BLaER1 treated with 17β-estradiol and CSF1 and Interleukin-3, amounts not matched to agents 10 nM and 100 nM (cell line): ENCODE measurements around the gene SENP7.

Experiments used
- H3K27ac ChIP-seq, 11 experiments: shearing (Covaris generic); formaldehyde crosslinking; 2 replicates each; pipeline ENCODE4 v1.8.1; 2022
- H3K27me3 ChIP-seq, 11 experiments: shearing (Covaris generic); formaldehyde crosslinking; 2 replicates each; pipeline ENCODE4 v1.8.1; 2022
- H3K36me3 ChIP-seq, 11 experiments: shearing (Covaris generic); formaldehyde crosslinking; 2 replicates each; pipeline ENCODE4 v1.8.1; 2022
- H3K4me1 ChIP-seq, 10 experiments: shearing (Covaris generic); formaldehyde crosslinking; 2 replicates each; pipeline ENCODE4 v1.8.1; 2022
- H3K4me2 ChIP-seq, 11 experiments: shearing (Covaris generic); formaldehyde crosslinking; 2 replicates each; pipeline ENCODE4 v1.8.1; 2022
- H3K4me3 ChIP-seq, 10 experiments: shearing (Covaris generic); formaldehyde crosslinking; 2 replicates each; pipeline ENCODE4 v1.8.1; 2022
- H3K9ac ChIP-seq, 11 experiments: shearing (Covaris generic); formaldehyde crosslinking; 2 replicates each; pipeline ENCODE4 v1.8.1; 2022
- H3K9me3 ChIP-seq, 11 experiments: shearing (Covaris generic); formaldehyde crosslinking; replicated peaks in 1 of 11; 2 replicates each; pipeline ENCODE4 v1.8.1; 2022
- H4K20me1 ChIP-seq, 11 experiments: shearing (Covaris generic); formaldehyde crosslinking; 2 replicates each; pipeline ENCODE4 v1.8.1; 2022
- Cebpa-rat ChIP-seq, 11 experiments: shearing (Covaris generic); IDR thresholded peaks; 2 replicates each; pipeline ENCODE4 v1.8.1; 2022

SENP7 gene

DNA sequence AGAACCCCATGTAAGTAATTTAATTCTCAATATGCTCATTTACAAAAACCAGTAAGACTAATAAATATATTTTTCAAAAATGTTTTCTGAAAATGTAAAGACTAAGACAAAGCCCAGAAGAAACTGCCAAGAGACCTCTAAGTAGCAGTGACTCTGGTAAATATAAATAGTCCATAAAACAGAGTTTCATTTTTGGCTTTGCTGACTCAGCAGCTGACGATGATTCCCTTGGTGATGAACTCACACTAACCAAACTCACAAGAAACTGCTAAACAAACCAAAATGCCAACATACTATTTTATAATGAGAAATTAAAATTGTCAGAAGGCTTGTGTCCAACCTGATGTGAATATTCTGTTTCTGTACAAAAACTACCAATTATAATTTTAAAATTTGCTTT lies 161.2 kb downstream of the SENP7 start:
- Histone ChIP-seq H3K27ac (peak overlapping the region in 1 of 11 experiments; percentile 7; a peak in 2 of 22 replicates), H3K27me3 (no peaks in the 10 kb centered on the region), H3K4me1 (peaks cover 0 to 8% (median 0%) of the 10 kb centered on the region in 10 experiments; a peak in 5 of 20 replicates), H3K4me3 (no peak overlapping the region), H3K4me2 (peak overlapping the region in 3 of 11 experiments; percentile 1 to 62 (median 15); a peak in 3 of 22 replicates), H3K36me3 (peaks cover 5 to 36% (median 11%) of the 10 kb centered on the region in 11 experiments; a peak in 21 of 22 replicates), H3K9ac (no peak overlapping the region), H4K20me1 (no peaks in the 10 kb centered on the region), H3K9me3 (peaks cover 0 to 2% (median 0%) of the 10 kb centered on the region in 11 experiments; a peak in 5 of 22 replicates)
- no peak for TF ChIP-seq Cebpa-rat (IDR thresholded peaks at IDR 0.05)

DNA sequence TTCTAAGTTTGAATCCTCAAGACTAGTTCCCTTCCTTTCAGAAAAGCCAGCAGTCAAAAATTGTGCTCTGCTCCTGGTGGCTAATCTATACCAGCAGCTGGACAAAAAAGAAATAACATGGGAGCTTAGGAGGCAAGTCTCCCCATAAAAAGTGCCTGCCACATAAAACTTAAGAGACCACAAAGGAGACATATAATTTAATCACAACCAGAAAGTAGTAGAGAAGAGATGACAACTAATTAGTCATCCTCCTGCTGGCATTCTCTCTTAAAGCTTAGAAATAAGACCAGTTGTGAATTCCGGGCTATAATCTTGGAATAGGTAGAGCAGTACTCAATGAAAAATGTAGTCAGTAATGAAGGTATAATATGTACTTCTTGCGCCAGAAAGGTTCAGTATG lies 172.4 kb downstream of the SENP7 start:
- Histone ChIP-seq H3K27me3 (no peaks in the 10 kb centered on the region), H3K4me3 (no peak overlapping the region), H3K4me2 (no peak overlapping the region), H3K9ac (no peak overlapping the region), H3K36me3 (peaks cover 12 to 94% (median 42%) of the 10 kb centered on the region in 11 experiments; a peak in 16 of 22 replicates), H4K20me1 (0 out of 22 replicates have a peak, but pooled peaks cover 0 to 3% (median 0%) of the 10 kb centered on the region in 11 experiments), H3K9me3 (no peaks in the 10 kb centered on the region), H3K4me1 (no peaks in the 10 kb centered on the region), H3K27ac (no peak overlapping the region)
- no peak for TF ChIP-seq Cebpa-rat (IDR thresholded peaks at IDR 0.05)

DNA sequence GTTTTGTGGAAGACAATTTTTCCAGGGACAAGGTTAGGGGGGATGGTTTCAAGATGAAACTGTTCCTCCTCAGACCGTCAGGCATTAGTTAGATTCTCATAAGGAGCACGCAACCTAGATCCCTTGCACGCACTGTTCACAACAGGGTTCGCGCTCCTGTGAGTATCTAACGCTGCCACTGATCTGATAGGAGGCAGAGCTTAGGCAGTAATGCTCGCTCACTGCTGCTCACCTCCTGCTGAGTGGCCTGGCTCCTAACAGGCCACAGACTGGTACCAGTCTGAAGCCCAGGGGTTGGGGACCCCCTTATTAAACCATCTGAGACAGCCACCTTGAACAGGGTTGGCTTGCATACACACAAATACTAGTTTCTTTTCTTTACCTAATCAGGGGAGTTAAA lies 179.1 kb downstream of the SENP7 start:
- Histone ChIP-seq H3K27me3 (no peaks in the 10 kb centered on the region), H3K4me3 (no peak overlapping the region), H3K4me2 (no peak overlapping the region), H3K36me3 (peaks cover 0 to 86% (median 27%) of the 10 kb centered on the region in 11 experiments; a peak in 17 of 22 replicates), H4K20me1 (0 out of 22 replicates have a peak, but pooled peaks cover 0 to 3% (median 0%) of the 10 kb centered on the region in 11 experiments), H3K27ac (no peak overlapping the region), H3K9ac (no peak overlapping the region), H3K4me1 (no peaks in the 10 kb centered on the region), H3K9me3 (no peaks in the 10 kb centered on the region)
- TF ChIP-seq Cebpa-rat (IDR thresholded peaks at IDR 0.05) = no peak

DNA sequence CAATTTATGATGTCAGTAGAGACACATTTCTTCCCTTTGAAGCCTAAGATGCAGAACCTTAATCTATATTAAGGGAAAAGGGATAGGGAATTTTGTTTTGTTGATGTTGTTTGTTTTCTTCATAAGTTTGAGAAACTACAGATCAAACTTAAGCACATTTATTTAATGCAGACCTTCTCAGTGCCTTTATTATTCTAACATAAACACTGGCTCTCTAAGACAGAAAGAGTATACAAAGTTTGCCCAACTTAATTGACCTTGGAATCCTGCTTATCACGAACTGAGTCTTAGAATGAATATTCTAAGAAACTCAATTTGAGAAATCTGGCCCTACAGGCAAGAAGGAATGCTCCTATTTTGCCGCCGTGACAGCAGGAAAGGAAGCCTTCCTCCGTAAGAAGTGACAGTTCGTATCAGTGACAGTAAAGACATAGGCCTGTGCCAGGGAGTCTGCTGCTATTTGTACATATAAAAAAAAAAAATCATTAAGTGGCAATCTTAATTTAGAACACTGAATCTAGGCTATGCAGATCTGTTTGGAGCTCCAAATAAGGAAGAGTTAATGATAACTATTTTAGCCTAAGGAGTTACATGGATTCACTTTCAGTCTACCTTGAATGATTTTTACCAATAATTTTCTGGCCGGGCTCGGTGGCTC lies 183.9 kb downstream of the SENP7 start:
- H3K4me2 ChIP-seq = no peak overlapping the region
- no peaks in the 10 kb centered on the region for H3K27me3 ChIP-seq
- peaks cover 9 to 83% (median 23%) of the 10 kb centered on the region in 11 experiments; a peak in 17 of 22 replicates for H3K36me3 ChIP-seq
- no peaks in the 10 kb centered on the region for H4K20me1 ChIP-seq
- no peaks in the 10 kb centered on the region for H3K4me1 ChIP-seq
- TF ChIP-seq Cebpa-rat (IDR thresholded peaks at IDR 0.05) = no peak
- no peaks in the 10 kb centered on the region for H3K9me3 ChIP-seq
- H3K9ac ChIP-seq = no peak overlapping the region
- H3K4me3 ChIP-seq = no peak overlapping the region
- no peak overlapping the region for H3K27ac ChIP-seq

DNA sequence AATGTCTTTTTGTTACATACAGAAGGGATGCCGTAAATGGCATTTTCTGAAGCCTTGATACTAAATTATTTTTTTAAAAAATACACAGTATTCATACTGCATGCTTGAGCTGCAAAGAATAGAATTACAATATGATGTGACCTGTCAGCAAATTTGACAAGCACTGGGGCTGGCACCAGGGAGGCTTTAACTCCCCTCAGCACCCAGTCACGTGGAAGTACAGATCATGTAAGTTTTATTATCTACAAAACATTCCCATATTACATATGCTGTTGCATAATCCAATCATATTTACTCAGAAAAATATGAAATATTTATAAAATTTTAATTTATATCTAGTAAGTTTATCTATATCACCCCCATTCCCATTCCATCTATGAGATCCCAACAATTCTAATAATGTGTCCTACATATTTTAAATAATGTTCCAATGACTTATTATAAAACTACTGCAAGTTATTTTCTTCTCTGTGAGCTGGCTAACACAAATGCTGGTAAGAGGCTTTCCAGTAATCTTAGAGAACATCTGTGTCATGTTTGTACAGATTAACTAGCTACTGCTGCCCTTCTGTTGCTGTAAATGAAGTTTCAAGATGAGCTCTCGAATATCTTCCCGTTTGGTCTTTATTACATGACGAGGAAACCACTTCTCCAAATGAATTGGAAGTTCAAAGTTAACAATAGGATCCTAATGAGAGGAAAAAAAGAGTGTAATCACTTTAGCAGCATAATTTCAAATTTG lies 187.4 kb downstream of the SENP7 start:
- Histone ChIP-seq H3K4me2 (no peak overlapping the region), H3K36me3 (peaks cover 9 to 64% (median 22%) of the 10 kb centered on the region in 11 experiments; a peak in 17 of 22 replicates), H3K27me3 (no peaks in the 10 kb centered on the region), H3K4me3 (no peak overlapping the region), H3K9ac (no peak overlapping the region), H3K27ac (no peak overlapping the region), H3K4me1 (no peaks in the 10 kb centered on the region), H3K9me3 (no peaks in the 10 kb centered on the region), H4K20me1 (no peaks in the 10 kb centered on the region)
- TF ChIP-seq Cebpa-rat (IDR thresholded peaks at IDR 0.05) = no peak

DNA sequence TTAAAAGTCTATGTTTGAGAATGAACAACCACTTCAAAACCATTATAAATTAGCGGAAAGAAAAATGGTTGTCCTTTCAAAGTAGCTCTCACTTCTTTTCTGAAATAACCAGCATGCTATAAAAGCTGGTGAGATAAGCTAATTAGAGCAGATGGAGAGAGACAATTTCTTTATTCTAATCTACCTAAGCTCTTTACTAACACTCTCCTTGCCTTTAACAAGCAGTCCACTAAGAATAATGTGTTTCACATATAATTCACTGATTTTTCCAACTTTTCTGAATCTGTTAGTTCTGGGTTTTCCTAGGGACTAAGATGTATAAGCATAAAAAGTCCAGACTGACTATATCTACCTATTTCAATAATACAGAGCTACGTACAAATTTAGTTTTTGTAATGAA lies 192.5 kb downstream of the SENP7 start, which contains the start of gene IMPG2:
Gene IMPG2, minus strand, starts transcription at position 101 of the 400 bp plus-strand sequence. CDS start 203 bp downstream, outside the sequence.
- no peaks in the 10 kb centered on the region for H3K4me1 ChIP-seq
- no peak within 1 kb of the TSS for H3K9ac ChIP-seq
- no peak within 1 kb of the TSS for H3K27ac ChIP-seq
- no peaks in the 10 kb centered on the region for H3K27me3 ChIP-seq
- no peak within 1 kb of the TSS for H3K4me3 ChIP-seq
- H3K4me2 ChIP-seq = no peak within 1 kb of the TSS
- TF ChIP-seq Cebpa-rat (IDR thresholded peaks at IDR 0.05) = no peak
- peaks cover 0 to 21% (median 3%) of the 10 kb centered on the region in 11 experiments; a peak in 10 of 22 replicates for H3K36me3 ChIP-seq
- H3K9me3 ChIP-seq = no peaks in the 10 kb centered on the region
- no peaks in the 10 kb centered on the region for H4K20me1 ChIP-seq

DNA sequence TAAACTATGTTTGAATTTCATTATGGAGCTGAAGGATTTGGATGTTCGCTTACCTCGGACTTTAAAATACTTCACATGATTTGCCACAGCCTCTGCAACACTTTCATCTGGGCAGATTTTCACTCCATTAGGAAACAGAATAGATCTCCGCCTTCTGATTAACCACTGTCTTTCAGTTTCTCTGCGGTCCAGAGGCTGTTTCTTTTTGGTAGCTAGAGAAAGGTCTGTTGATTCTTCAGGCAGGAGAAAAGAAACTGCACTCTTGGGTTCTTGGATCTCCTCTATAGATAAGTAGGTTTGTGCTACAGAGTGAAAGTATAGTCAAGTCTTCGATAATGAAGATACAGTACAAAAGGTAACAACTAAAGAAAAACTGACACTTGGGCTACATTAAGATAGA lies 193.5 kb downstream of the SENP7 start:
- no peaks in the 10 kb centered on the region for H3K9me3 ChIP-seq
- H3K27ac ChIP-seq = no peak overlapping the region
- H3K9ac ChIP-seq = no peak overlapping the region
- H3K4me2 ChIP-seq = no peak overlapping the region
- no peaks in the 10 kb centered on the region for H4K20me1 ChIP-seq
- H3K27me3 ChIP-seq = no peaks in the 10 kb centered on the region
- H3K36me3 ChIP-seq = peaks cover 0 to 17% (median 0%) of the 10 kb centered on the region in 11 experiments; a peak in 5 of 22 replicates
- H3K4me1 ChIP-seq = no peaks in the 10 kb centered on the region
- H3K4me3 ChIP-seq = no peak overlapping the region
- TF ChIP-seq Cebpa-rat (IDR thresholded peaks at IDR 0.05) = no peak

DNA sequence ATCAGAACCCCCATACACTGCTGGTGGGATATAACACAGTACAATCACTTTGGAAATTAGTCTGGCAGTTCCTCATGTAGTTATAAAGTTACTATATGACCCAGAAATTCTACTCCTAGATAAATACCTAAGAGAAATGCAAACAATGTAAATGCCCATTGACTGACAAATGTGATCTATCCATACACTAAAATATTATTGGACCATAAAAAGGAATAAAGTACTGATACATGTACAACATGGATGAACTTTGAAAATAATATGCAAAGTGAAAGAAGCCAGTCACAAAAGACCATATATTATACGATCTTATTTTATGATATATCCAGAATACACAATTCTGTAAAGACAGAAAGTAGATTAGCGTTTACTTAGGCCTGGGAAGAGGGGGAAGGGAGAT lies 200.5 kb downstream of the SENP7 start:
- Histone ChIP-seq H3K4me2 (no peak overlapping the region), H3K9ac (no peak overlapping the region), H3K4me1 (no peaks in the 10 kb centered on the region), H4K20me1 (no peaks in the 10 kb centered on the region), H3K4me3 (no peak overlapping the region), H3K27me3 (no peaks in the 10 kb centered on the region), H3K36me3 (peaks cover 0 to 20% (median 7%) of the 10 kb centered on the region in 11 experiments; a peak in 12 of 22 replicates), H3K9me3 (peaks cover 23 to 33% (median 29%) of the 10 kb centered on the region in 11 experiments), H3K27ac (no peak overlapping the region)
- no peak for TF ChIP-seq Cebpa-rat (IDR thresholded peaks at IDR 0.05)

DNA sequence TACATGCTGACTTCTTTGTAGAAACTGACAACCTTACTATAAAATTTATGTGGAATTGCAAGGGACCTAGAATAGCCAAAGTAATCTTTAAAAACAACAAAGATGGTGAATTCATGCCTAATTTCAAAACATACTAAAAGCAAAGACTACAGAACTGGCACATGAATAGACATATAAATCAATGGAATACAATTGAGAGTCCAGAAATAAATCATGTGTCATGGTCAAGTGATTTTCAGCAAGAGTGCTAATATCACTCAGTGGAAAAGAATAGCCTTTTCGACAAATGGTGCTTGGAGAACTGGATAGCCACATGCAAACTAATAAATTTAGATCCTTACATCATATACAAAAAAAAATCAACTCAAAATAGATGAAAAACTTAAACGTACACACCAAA lies 201.3 kb downstream of the SENP7 start:
- Histone ChIP-seq H3K4me2 (no peak overlapping the region), H3K4me1 (no peaks in the 10 kb centered on the region), H3K27ac (no peak overlapping the region), H3K27me3 (no peaks in the 10 kb centered on the region), H3K9ac (no peak overlapping the region), H3K9me3 (peaks cover 31 to 41% (median 36%) of the 10 kb centered on the region in 11 experiments), H3K4me3 (no peak overlapping the region), H4K20me1 (no peaks in the 10 kb centered on the region), H3K36me3 (peaks cover 0 to 20% (median 7%) of the 10 kb centered on the region in 11 experiments; a peak in 12 of 22 replicates)
- TF ChIP-seq Cebpa-rat (IDR thresholded peaks at IDR 0.05) = no peak
